ENCODE data around the gene IFI44L.

DNA sequence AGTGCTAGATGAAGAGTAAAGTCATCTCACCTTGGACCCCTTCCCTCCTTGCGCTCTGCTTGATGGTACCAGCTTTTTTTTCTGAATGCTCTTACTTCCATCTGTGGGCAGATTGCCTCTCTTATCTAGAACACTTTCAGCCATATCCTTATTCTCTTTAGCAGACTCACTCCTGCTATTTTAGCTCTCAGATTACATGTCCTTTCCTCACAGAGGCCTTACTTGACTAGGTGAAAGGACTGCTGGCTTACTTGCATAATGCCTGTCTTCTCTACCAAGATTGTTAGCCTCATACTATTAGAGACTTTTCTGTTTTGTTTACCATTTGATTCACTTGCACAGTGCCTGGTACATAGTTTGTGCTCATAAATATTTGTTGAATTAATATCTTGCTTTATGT is 38.7 kb downstream of the IFI44L start:
- TF ChIP-seq, protein P1, sequence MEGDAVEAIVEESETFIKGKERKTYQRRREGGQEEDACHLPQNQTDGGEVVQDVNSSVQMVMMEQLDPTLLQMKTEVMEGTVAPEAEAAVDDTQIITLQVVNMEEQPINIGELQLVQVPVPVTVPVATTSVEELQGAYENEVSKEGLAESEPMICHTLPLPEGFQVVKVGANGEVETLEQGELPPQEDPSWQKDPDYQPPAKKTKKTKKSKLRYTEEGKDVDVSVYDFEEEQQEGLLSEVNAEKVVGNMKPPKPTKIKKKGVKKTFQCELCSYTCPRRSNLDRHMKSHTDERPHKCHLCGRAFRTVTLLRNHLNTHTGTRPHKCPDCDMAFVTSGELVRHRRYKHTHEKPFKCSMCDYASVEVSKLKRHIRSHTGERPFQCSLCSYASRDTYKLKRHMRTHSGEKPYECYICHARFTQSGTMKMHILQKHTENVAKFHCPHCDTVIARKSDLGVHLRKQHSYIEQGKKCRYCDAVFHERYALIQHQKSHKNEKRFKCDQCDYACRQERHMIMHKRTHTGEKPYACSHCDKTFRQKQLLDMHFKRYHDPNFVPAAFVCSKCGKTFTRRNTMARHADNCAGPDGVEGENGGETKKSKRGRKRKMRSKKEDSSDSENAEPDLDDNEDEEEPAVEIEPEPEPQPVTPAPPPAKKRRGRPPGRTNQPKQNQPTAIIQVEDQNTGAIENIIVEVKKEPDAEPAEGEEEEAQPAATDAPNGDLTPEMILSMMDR (IDR thresholded peaks at IDR 0.05), result no peak
- TF ChIP-seq POLR2A (IDR thresholded peaks at IDR 0.05), result no peak
